ENCODE results near the gene PPP2R5D. TPM values are rescaled to one million over a fixed set of nuclear protein-coding genes. Genes with fewer than 3 reads are reported as not detected.

Gene PPP2R5D
- total and polyA plus RNA-seq, 4 donors, result 6.7 to 13.9 (median 13.2) TPM

GRCh38 chr6:43020847-43021246 lies 36.5 kb downstream of the PPP2R5D start:
- H3K27ac ChIP-seq (ENCODE audit: low read depth in 1 of 2, low read length in 2 of 2), result peak overlapping the region; percentile 86 to 95
- 61% methylated on average over 5 of the region's 5 CpGs for WGBS
- peaks cover 0 to 34% (median 21%) of the 10 kb centered on the region in 4 donors for H3K36me3 ChIP-seq (ENCODE audit: control insufficient read depth in 4 of 4, insufficient read depth in 3 of 4, low read depth in 1 of 4, low read length in 3 of 4)
- no peaks in the 10 kb centered on the region for H3K27me3 ChIP-seq (ENCODE audit: control insufficient read depth in 4 of 4, insufficient read depth in 4 of 4, low read length in 3 of 4)
- H3K4me3 ChIP-seq (ENCODE audit: low read depth in 1 of 3, low read length in 3 of 3), result peak overlapping the region; percentile 92 to 100 (median 94)
- H3K9ac ChIP-seq (ENCODE audit: low read depth in 1 of 2, low read length in 2 of 2), result peak overlapping the region; percentile 48 to 53
- no peaks in the 10 kb centered on the region for H3K9me3 ChIP-seq (ENCODE audit: control insufficient read depth in 4 of 4, low read length in 3 of 4)
- no peak for DNase-seq (ENCODE audit: low spot score)
- TF ChIP-seq RAD21 (IDR thresholded peaks at IDR 0.05) (no peak), MAX (IDR thresholded peaks at IDR 0.05) (no peak), YY1 (IDR thresholded peaks at IDR 0.05) (no peak), HNF4A (conservative IDR thresholded peaks at IDR 0.05) (no peak), FOXA1 (IDR thresholded peaks at IDR 0.05) (no peak), CTCF (IDR thresholded peaks at IDR 0.05; ENCODE audit: low read depth, low read length, missing input control) (no peak)
- H3K4me1 ChIP-seq (ENCODE audit: control insufficient read depth in 4 of 4, insufficient read depth in 4 of 4, low read length in 3 of 4), result peaks cover 2 to 15% (median 13%) of the 10 kb centered on the region in 4 donors

GRCh38 chr6:43021270-43022047 lies 37.1 kb downstream of the PPP2R5D start, which contains the start of gene RRP36:
Gene RRP36, plus strand, starts transcription at chr6:43021623. Its CDS starts 32 bp downstream, at chr6:43021655.
- Histone ChIP-seq H3K4me3 (ENCODE audit: low read depth in 1 of 3, low read length in 3 of 3) (peak within 1 kb of the TSS; percentile 92 to 100 (median 94)), H3K9ac (ENCODE audit: low read depth in 1 of 2, low read length in 2 of 2) (peak within 1 kb of the TSS; percentile 48 to 53), H3K36me3 (ENCODE audit: control insufficient read depth in 4 of 4, insufficient read depth in 3 of 4, low read depth in 1 of 4, low read length in 3 of 4) (peaks cover 0 to 41% (median 24%) of the 10 kb centered on the region in 4 donors), H3K4me1 (ENCODE audit: control insufficient read depth in 4 of 4, insufficient read depth in 4 of 4, low read length in 3 of 4) (peaks cover 2 to 13% (median 11%) of the 10 kb centered on the region in 4 donors), H3K27ac (ENCODE audit: low read depth in 1 of 2, low read length in 2 of 2) (peak within 1 kb of the TSS; percentile 86 to 95), H3K9me3 (ENCODE audit: control insufficient read depth in 4 of 4, low read length in 3 of 4) (no peaks in the 10 kb centered on the region), H3K27me3 (ENCODE audit: control insufficient read depth in 4 of 4, insufficient read depth in 4 of 4, low read length in 3 of 4) (no peaks in the 10 kb centered on the region)
- DNase-seq (ENCODE audit: low spot score), result peak; percentile 78
- WGBS, result 1% methylated on average over 56 of the region's 56 CpGs
- peak in 1 of 2 donors; percentile 12 for TF ChIP-seq RXRA (IDR thresholded peaks at IDR 0.05)
- TF ChIP-seq FOXA2 (IDR thresholded peaks at IDR 0.05), result no peak
- TF ChIP-seq SP1 (IDR thresholded peaks at IDR 0.05), result peak; percentile 9
- peak; percentile 67 to 89 for TF ChIP-seq GABPA (IDR thresholded peaks at IDR 0.05 in 1 of 2, conservative IDR thresholded peaks at IDR 0.05 in 1 of 2)
- peak; percentile 87 for TF ChIP-seq YY1 (IDR thresholded peaks at IDR 0.05)
- no peak for TF ChIP-seq EGR1 (IDR thresholded peaks at IDR 0.05; ENCODE audit: low read depth in 2 of 2)
- TF ChIP-seq MAX (IDR thresholded peaks at IDR 0.05), result no peak

- Histone ChIP-seq H3K9me3 (ENCODE audit: control insufficient read depth in 4 of 4, low read length in 3 of 4) (no peaks in the 10 kb centered on the region), H3K4me3 (ENCODE audit: low read depth in 1 of 3, low read length in 3 of 3) (no peak overlapping the region), H3K27ac (ENCODE audit: low read depth in 1 of 2, low read length in 2 of 2) (no peak overlapping the region), H3K4me1 (ENCODE audit: control insufficient read depth in 4 of 4, insufficient read depth in 4 of 4, low read length in 3 of 4) (peaks cover 2 to 13% (median 9%) of the 10 kb centered on the region in 4 donors), H3K36me3 (ENCODE audit: control insufficient read depth in 4 of 4, insufficient read depth in 3 of 4, low read depth in 1 of 4, low read length in 3 of 4) (peaks cover 8 to 43% (median 30%) of the 10 kb centered on the region in 4 donors), H3K9ac (ENCODE audit: low read depth in 1 of 2, low read length in 2 of 2) (no peak overlapping the region), H3K27me3 (ENCODE audit: control insufficient read depth in 4 of 4, insufficient read depth in 4 of 4, low read length in 3 of 4) (no peaks in the 10 kb centered on the region)
- DNase-seq (ENCODE audit: low spot score), result no peak
- WGBS, result 98% methylated on average over 2 of the region's 2 CpGs
- no peak for TF ChIP-seq GABPA (IDR thresholded peaks at IDR 0.05 in 1 of 2, conservative IDR thresholded peaks at IDR 0.05 in 1 of 2)
- TF ChIP-seq CTCF (IDR thresholded peaks at IDR 0.05; ENCODE audit: low read depth, low read length, missing input control), result no peak
- no peak for TF ChIP-seq SP1 (IDR thresholded peaks at IDR 0.05)
- TF ChIP-seq HNF4A (conservative IDR thresholded peaks at IDR 0.05), result no peak
- no peak for TF ChIP-seq YY1 (IDR thresholded peaks at IDR 0.05)
- TF ChIP-seq MAX (IDR thresholded peaks at IDR 0.05), result no peak
- TF ChIP-seq ZBTB33 (IDR thresholded peaks at IDR 0.05), result no peak
- TF ChIP-seq NR2F2 (IDR thresholded peaks at IDR 0.05), result no peak
- TF ChIP-seq FOXA2 (IDR thresholded peaks at IDR 0.05), result no peak
These were observed 40.1 kb downstream of the PPP2R5D start for GRCh38 chr6:43024436-43024835.
